HG02885 (cell line): ENCODE data around the gene ADAMTS7.
"Not testable (repeated sequence)": the region's sequence is repeated elsewhere in the genome, so short reads cannot be mapped to it uniquely, and the experiment has no call there.

ENCODE experiments used
- ATAC-seq: cut with Tn5 transposase; IDR thresholded peaks from one replicate; pipeline ENCODE4 v1.9.1; 2021; ENCODE audit warnings: mild to moderate bottlenecking; ENCODE audit not compliant: unreplicated experiment, poor library complexity

Gene ADAMTS7

DNA sequence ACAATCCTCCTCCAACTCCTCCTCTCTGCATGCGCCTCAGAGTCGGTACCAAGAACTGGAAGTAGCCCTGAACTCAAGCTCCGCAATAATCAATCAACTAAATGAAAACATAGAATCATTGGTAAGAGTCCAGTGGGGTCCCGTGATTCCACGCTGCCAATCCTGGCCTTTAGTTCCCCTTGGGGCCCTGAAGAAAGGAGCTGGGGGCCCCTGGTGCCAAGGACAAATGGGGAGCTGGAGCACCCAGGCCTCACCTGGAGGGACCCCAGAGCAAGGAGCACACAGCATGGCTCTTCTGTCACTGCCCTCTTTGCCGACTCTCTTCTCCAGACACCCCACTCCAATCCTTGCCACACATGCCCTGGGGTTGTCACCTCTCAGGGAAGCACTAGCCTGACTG lies 80.3 kb downstream of the ADAMTS7 start:
- no peak for ATAC-seq

DNA sequence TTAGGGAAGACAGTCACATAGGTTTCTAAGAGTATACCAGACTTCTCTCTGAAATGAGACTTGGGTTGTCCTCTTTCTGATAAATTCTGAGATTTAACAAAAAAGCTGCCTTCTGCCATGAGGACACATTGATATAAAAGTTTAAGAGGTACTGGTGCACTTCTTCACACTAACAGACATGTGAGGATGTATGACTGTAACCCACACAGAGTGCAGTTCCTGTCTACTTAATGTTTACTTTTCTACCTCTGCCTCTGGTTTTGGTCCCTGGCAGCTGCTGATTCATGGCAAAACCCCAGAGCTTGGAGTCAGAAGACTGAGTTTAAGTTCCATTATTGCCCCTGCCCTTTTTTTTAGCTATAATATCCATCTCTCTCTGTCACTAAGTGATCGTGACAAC lies 82.8 kb downstream of the ADAMTS7 start:
- not testable (repeated sequence) for ATAC-seq

DNA sequence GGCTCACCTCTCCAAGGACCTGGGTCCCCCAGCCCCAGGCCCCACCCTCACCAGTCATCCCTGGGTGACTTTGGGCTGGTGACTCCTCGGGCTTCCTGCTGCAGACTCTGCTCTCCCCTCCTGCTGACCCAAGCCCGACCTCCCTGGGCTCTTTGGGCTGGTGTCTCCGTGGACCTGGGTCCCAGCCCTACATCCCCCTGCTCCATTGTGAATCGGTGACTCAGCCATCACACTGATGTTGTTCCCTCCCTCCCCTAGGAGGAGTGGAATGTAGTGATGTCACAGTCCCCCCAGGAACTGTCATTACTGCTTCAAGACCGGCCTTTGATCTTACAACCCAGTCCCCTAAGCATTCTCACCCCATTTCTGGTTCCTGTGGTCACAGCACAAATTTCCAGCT lies 83.7 kb downstream of the ADAMTS7 start:
- no peak for ATAC-seq

DNA sequence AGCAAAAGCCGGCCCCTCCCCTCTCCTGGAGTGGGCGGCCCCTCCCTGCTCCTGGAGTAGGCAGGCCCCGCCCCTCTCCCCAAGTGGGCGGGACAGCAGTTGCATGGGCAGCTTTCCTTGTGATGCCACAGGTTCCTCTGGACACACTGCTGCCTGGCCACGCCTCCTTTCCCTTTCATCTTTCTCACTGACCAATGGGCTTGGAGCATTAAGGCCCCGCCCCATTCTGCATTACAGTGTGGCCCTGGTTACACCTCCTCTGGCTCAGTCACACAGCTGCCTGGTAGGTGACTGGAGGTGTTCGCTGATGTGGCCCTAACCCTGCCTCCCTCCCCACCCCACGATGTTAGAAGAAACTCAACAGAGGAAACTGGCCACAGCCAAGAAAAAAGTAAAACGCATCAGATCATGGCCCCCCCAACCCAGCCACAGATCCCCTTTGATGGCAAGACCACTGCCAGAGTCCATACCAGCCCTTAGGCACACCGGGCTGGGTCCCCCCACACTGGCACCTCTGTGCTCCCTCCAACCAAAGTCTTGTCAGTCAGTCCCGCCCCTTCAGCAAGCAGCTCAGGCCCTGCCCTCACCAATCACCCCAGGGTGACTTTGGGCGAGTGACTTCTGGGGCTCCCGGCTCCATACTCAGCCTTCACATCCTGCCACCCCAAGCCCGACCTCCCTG lies 84.3 kb downstream of the ADAMTS7 start:
- no peak for ATAC-seq

DNA sequence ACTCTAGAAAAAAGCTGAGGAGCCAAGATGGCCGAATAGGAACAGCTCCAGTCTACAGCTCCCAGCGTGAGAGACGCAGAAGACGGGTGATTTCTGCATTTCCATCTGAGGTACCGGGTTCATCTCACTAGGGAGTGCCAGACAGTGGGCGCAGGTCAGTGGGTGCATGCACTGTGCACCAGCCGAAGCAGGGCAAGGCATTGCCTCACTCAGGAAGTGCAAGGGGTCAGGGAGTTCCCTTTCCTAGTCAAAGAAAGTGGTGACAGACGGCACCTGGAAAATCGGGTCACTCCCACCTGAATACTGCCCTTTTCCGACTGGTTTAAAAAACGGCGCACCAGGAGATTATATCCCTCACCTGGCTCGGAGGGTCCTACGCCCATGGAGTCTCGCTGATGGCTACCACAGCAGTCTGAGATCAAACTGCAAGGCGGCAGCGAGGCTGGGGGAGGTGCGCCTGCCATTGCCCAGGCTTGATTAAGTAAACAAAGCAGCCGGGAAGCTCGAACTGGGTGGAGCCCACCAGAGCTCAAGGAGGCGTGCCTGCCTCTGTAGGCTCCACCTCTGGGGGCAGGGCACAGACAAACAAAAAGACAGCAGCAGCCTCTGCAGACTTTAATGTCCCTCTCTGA lies 91.3 kb downstream of the ADAMTS7 start:
- ATAC-seq = not testable (repeated sequence)

DNA sequence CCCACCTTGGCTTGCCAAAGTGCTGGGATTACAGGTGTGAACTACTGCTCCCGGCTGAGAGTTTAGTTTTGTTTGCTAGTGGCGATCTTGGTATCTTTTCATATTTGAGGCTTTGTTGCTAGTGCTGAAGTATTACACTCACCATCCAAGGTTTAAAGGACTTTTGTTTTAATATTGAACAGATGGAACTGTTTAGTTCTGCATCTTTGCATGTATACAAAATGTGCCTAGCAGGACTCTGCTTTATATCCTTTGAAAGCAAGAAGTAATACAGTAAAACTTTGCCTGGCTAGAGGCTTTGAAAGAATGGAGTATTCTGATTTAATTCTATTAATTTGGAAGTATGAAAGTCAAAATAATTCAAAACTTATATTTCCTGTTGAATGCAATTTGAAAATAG lies 92.4 kb downstream of the ADAMTS7 start:
- ATAC-seq = no peak

DNA sequence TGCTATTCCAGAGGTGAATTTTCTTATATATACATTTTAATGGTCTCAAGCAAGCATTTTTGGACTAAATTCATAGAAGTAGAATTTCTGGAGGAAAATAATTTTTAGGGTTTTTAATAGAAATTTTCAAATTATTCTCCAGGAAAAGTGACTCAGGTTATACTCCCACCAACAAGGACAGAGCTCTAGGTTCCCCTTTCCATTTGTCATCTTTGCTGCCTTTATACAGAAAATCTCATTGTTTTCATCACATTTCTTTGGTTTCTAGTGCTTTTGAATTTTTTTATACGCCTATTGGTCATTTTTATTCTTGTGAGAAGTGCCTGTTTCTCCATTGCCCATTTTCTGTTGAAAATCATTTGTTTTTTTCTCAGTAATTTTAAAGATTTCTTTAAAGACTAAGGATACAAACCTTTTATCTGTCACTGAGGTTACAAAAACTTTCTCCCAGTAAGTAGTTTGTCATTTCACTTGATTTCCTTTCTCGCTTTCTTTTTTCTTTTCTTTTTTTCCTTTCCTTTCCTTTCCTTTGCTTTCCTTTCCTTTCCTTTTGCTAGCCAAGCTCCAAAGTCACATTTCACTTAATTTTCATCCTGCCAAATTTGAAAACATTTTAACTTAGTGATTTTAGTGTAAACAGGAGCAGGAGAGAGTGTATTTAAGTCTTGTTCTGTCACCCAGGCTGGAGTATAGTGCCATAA lies 93.2 kb downstream of the ADAMTS7 start:
- ATAC-seq = no peak

DNA sequence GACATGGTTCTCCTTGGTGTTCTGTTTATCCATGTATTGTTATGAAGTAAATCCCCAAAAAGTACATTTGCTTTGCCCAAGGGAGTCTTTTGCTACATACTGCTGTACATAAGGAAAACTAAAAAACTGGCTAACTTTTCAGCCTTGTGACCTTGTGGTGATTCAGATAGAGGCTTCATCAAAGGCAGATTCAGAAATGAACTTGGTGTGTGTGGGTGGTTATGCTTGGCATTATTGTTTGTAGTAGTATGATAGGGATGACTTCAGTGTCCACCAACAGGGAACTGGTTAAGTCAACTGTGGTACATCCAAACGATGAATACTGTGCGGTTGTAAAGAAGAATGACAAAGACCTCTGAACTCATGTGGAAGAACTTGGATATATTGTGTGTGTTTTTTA lies 94.6 kb downstream of the ADAMTS7 start:
- ATAC-seq = no peak

DNA sequence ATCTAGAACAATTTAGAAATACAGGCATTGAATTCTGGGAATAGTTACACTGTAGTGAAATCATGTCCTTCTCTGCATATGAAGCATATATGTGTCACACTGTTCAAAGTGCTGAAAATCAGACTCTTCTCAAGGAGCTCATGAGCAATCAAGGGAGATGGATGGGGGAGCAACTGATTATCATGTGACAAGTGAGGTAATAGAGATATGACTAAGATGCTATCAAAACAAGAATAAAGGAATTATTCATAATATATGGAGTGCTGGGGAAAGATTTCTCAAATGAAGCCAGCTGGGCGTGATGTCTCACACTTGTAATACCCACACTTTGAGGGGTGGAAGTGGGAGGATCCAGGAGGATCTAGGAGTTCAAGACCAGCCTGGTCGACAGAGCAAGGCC lies 95.3 kb downstream of the ADAMTS7 start:
- ATAC-seq = no peak

DNA sequence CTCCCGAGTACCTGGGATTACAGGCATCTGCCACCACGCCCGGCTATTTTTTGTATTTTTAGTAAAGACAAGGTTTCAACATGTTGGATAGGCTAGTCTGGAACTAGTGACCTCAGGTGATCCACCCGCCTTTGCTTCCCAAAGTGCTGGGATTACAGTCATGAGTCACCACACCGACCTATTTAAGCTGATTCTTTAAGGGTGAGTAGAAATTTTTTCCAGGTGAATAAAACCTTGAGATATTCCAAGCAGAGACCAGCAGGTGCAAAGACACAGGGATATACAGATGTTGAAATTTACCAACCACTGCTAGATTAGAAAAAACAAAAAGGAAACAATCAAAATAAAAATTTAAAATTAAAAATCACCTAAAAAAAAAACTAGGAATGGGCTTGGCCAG lies 95.8 kb downstream of the ADAMTS7 start:
- ATAC-seq = no peak

DNA sequence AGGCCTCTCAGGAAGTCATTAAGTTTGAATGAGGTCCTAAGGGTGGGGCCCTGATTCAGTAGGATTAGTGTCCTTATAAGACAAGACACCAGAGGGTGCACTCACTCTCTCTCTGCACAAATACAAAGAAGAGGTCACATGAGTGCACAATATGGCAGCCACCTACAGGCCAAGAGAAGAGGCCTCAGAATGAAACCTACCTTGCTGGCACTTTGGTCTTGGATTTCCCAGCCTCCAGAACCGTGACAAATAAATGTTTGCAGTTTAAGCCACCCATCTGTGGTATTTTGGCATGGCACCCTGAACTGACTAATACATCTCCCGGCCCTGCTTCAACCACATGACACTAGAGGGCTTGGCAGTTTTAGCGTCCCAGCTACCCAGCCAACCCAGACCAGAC lies 96.4 kb downstream of the ADAMTS7 start:
- no peak for ATAC-seq

DNA sequence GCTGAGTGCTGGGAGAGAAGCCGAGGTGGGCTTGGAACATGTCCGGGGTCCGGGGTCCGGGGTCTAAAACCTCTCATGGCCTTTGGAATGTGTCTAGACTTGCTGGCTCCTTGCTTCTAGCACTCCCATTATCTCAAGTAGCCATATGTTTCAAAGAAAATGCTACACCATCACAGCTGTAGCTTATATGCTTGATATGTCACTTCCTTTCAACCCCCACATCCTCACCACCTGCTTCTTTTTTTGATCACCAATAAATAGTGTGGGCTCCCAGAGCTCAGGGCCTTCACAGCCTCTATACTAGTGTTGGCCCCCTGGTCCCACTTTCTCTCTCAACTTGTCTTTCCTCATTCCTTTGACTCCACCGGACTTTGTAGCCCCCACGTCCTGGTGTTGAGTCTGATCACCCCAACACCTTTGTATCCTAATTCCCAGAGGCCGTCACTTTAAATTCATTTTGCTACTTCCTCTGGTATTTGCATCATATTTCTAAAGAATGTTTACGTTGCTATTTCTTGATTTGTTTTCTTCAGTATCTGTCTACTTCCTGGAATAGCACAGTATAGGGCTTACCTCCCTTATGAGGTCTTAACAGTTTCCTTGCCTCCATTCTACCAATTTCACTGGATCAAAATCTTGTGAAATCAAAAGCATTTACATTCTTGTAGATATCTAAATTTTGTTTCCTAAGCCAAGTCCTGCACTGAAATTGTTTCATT lies 98.3 kb downstream of the ADAMTS7 start:
- no peak for ATAC-seq

DNA sequence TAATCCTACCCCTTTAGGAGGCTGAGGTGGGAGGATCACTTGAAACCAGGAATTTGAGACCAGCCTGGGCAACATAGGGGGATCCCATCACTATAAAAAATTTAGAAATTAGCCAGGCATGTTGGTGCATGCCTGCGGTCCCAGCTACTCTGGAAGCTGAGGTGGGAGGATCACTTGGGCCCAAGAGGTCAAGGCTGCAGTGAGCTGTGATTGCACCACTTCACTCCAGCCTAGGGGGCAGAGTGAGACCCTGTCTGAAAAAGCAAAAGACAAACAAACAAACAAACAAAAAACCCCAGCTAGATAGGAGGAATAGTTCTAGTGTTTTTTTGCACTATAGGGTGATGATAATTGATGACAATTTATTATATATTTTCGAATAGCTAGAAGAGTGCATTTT lies 99.6 kb downstream of the ADAMTS7 start:
- no peak for ATAC-seq

DNA sequence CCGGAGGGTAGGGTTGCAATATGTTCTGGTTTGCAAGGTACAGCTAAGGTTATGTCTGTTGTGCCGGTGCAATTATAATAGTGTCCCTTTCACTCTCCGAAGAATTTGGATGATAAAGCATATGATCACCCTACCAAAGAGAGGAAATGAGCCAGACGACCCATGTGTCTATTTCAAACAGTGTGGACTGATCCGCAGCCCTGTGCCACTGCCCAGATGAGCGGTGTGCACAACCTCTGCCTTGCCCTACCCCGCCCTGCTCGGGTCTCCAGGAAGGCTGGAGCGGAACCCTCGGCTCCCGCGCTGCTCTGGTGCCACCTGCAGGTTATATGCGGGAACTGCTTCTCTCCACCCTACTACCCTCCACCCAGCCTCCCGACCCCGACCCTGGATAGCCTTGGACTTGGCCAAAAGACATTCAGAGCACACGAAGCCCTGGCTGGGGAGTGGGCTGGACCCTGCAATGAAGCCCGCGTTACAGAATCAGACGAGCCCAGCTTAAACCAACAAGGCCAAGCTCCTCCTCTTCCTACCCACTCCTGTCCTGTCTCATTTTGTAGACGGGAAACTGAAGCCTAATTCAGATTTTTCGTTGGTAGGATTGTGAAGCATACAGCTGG lies 101.9 kb downstream of the ADAMTS7 start:
- peak; percentile 71 for ATAC-seq
